ENCODE results near the gene ADPGK. TPM values are rescaled to one million over a fixed set of nuclear protein-coding genes. Genes with fewer than 3 reads are reported as not detected.
A peak's percentile ranks its signal among the peaks of the same experiment; 100 is the strongest.
"Not testable (repeated sequence)": the region's sequence is repeated elsewhere in the genome, so short reads cannot be mapped to it uniquely, and the experiment has no call there.

ADPGK gene
- total and polyA plus RNA-seq, 3 experiments from 2014 or later = 57.8 to 76.1 (median 67.5) TPM

GRCh38 chr15:72737061-72737460 is 46.5 kb downstream of the ADPGK start:
- CTCF ChIA-PET = interaction anchor here (0.9 kb wide), 1 partner anchor 11 kb away, joined by 3 read pairs; no protein-coding TSS in a partner anchor
- DNase-seq = no peak
- peaks cover 18% of the 10 kb centered on the region for H3K4me1 ChIP-seq (ENCODE audit: insufficient read depth, low read length)
- Mint-ChIP-seq H3K4me1 (peaks cover 43 to 52% (median 47%) of the 10 kb centered on the region in 3 donors), H3K36me3 (peaks cover 16 to 74% (median 16%) of the 10 kb centered on the region in 3 donors), H3K27ac (peak overlapping the region in 2 of 8 donors; percentile 55 to 71), H3K27me3 (no peaks in the 10 kb centered on the region), H3K4me3 (no peak overlapping the region), H3K9me3 (peaks cover 0 to 1% (median 0%) of the 10 kb centered on the region in 5 donors)
- H3K4me3 ChIP-seq (ENCODE audit: low read length) = no peak overlapping the region
- H3K27me3 ChIP-seq (ENCODE audit: insufficient read depth, low read length, poor library complexity, severe bottlenecking) = no peaks in the 10 kb centered on the region
- H3K36me3 ChIP-seq (ENCODE audit: insufficient read depth, low read length) = peaks cover 6% of the 10 kb centered on the region
- H3K27ac ChIP-seq (ENCODE audit: low read depth, low read length) = no peak overlapping the region
- POLR2A ChIA-PET = interaction anchor here (0.5 kb wide), 1 partner anchor 18 kb away, joined by 5 read pairs; no protein-coding TSS in a partner anchor
- no peaks in the 10 kb centered on the region for H3K9me3 ChIP-seq (ENCODE audit: low read length)

- Mint-ChIP-seq H3K9me3 (peaks cover 0 to 1% (median 0%) of the 10 kb centered on the region in 5 donors), H3K36me3 (peaks cover 16 to 82% (median 21%) of the 10 kb centered on the region in 3 donors), H3K27ac (no peak overlapping the region), H3K4me3 (no peak overlapping the region), H3K27me3 (no peaks in the 10 kb centered on the region), H3K4me1 (peaks cover 27 to 32% (median 29%) of the 10 kb centered on the region in 3 donors)
- H3K4me1 ChIP-seq (ENCODE audit: insufficient read depth, low read length) = peaks cover 10% of the 10 kb centered on the region
- H3K27me3 ChIP-seq (ENCODE audit: insufficient read depth, low read length, poor library complexity, severe bottlenecking) = no peaks in the 10 kb centered on the region
- ChIA-PET CTCF (interaction anchor here (0.9 to 2.4 kb wide), 2 partner anchors 13 to 60 kb away, joined by 3 to 8 read pairs; no protein-coding TSS in a partner anchor), POLR2A (no interaction called here)
- H3K27ac ChIP-seq (ENCODE audit: low read depth, low read length) = no peak overlapping the region
- H3K9me3 ChIP-seq (ENCODE audit: low read length) = no peaks in the 10 kb centered on the region
- DNase-seq = no peak
- peaks cover 6% of the 10 kb centered on the region for H3K36me3 ChIP-seq (ENCODE audit: insufficient read depth, low read length)
- no peak overlapping the region for H3K4me3 ChIP-seq (ENCODE audit: low read length)
Observed at GRCh38 chr15:72735111-72735510, 48.4 kb downstream of the ADPGK start.

- Mint-ChIP-seq H3K9me3 (peaks cover 0 to 1% (median 0%) of the 10 kb centered on the region in 5 donors), H3K27ac (peak overlapping the region in 6 of 8 donors; percentile 30 to 90 (median 54)), H3K36me3 (peaks cover 16 to 77% (median 21%) of the 10 kb centered on the region in 3 donors), H3K4me3 (no peak overlapping the region), H3K27me3 (no peaks in the 10 kb centered on the region), H3K4me1 (peaks cover 18 to 23% (median 19%) of the 10 kb centered on the region in 3 donors)
- no peak overlapping the region for H3K4me3 ChIP-seq (ENCODE audit: low read length)
- DNase-seq = no peak
- H3K4me1 ChIP-seq (ENCODE audit: insufficient read depth, low read length) = no peaks in the 10 kb centered on the region
- ChIA-PET POLR2A (no interaction called here), CTCF (interaction anchor here (1.0 to 2.4 kb wide), 2 partner anchors 12 to 21 kb away, joined by 3 to 8 read pairs; no protein-coding TSS in a partner anchor)
- H3K9me3 ChIP-seq (ENCODE audit: low read length) = no peaks in the 10 kb centered on the region
- H3K27me3 ChIP-seq (ENCODE audit: insufficient read depth, low read length, poor library complexity, severe bottlenecking) = no peaks in the 10 kb centered on the region
- peaks cover 6% of the 10 kb centered on the region for H3K36me3 ChIP-seq (ENCODE audit: insufficient read depth, low read length)
- H3K27ac ChIP-seq (ENCODE audit: low read depth, low read length) = no peak overlapping the region
Observed at GRCh38 chr15:72733941-72734738, 49.4 kb downstream of the ADPGK start.

GRCh38 chr15:72732516-72732915 is 51.0 kb downstream of the ADPGK start:
- H3K27ac ChIP-seq (ENCODE audit: low read depth, low read length) = no peak overlapping the region
- DNase-seq = no peak
- Mint-ChIP-seq H3K4me1 (peaks cover 11 to 14% (median 13%) of the 10 kb centered on the region in 3 donors), H3K27ac (peak overlapping the region in 3 of 8 donors; percentile 52 to 79 (median 75)), H3K36me3 (peaks cover 8 to 72% (median 22%) of the 10 kb centered on the region in 3 donors), H3K9me3 (no peaks in the 10 kb centered on the region), H3K4me3 (no peak overlapping the region), H3K27me3 (no peaks in the 10 kb centered on the region)
- POLR2A ChIA-PET = no interaction called here
- CTCF ChIA-PET = interaction anchor here (2.0 kb wide), 1 partner anchor 11 kb away, joined by 6 read pairs; no protein-coding TSS in a partner anchor
- no peaks in the 10 kb centered on the region for H3K4me1 ChIP-seq (ENCODE audit: insufficient read depth, low read length)
- no peaks in the 10 kb centered on the region for H3K9me3 ChIP-seq (ENCODE audit: low read length)
- peaks cover 6% of the 10 kb centered on the region for H3K36me3 ChIP-seq (ENCODE audit: insufficient read depth, low read length)
- no peaks in the 10 kb centered on the region for H3K27me3 ChIP-seq (ENCODE audit: insufficient read depth, low read length, poor library complexity, severe bottlenecking)
- no peak overlapping the region for H3K4me3 ChIP-seq (ENCODE audit: low read length)

GRCh38 chr15:72732086-72732485 is 51.5 kb downstream of the ADPGK start:
- Mint-ChIP-seq H3K9me3 (no peaks in the 10 kb centered on the region), H3K4me3 (no peak overlapping the region), H3K36me3 (peaks cover 4 to 72% (median 18%) of the 10 kb centered on the region in 3 donors), H3K27me3 (no peaks in the 10 kb centered on the region), H3K27ac (peak overlapping the region in 1 of 8 donors; percentile 14), H3K4me1 (peaks cover 11 to 14% (median 13%) of the 10 kb centered on the region in 3 donors)
- CTCF ChIA-PET = interaction anchor here (0.8 to 2.0 kb wide), 2 partner anchors 10 to 13 kb away, joined by 3 to 6 read pairs; no protein-coding TSS in a partner anchor
- POLR2A ChIA-PET = no interaction called here
- Histone ChIP-seq H3K27ac (ENCODE audit: low read depth, low read length) (no peak overlapping the region), H3K4me1 (ENCODE audit: insufficient read depth, low read length) (no peaks in the 10 kb centered on the region), H3K27me3 (ENCODE audit: insufficient read depth, low read length, poor library complexity, severe bottlenecking) (no peaks in the 10 kb centered on the region), H3K4me3 (ENCODE audit: low read length) (no peak overlapping the region), H3K9me3 (ENCODE audit: low read length) (no peaks in the 10 kb centered on the region), H3K36me3 (ENCODE audit: insufficient read depth, low read length) (peaks cover 6% of the 10 kb centered on the region)
- DNase-seq = no peak

GRCh38 chr15:72728821-72729220 is 54.7 kb downstream of the ADPGK start:
- Histone ChIP-seq H3K27ac (ENCODE audit: low read depth, low read length) (no peak overlapping the region), H3K36me3 (ENCODE audit: insufficient read depth, low read length) (no peaks in the 10 kb centered on the region), H3K4me3 (ENCODE audit: low read length) (no peak overlapping the region), H3K9me3 (ENCODE audit: low read length) (no peaks in the 10 kb centered on the region), H3K4me1 (ENCODE audit: insufficient read depth, low read length) (no peaks in the 10 kb centered on the region), H3K27me3 (ENCODE audit: insufficient read depth, low read length, poor library complexity, severe bottlenecking) (no peaks in the 10 kb centered on the region)
- DNase-seq = no peak
- H3K27me3 Mint-ChIP-seq = no peaks in the 10 kb centered on the region
- H3K27ac Mint-ChIP-seq = peak overlapping the region in 1 of 8 donors; percentile 9
- peaks cover 0 to 60% (median 15%) of the 10 kb centered on the region in 3 donors for H3K36me3 Mint-ChIP-seq
- H3K4me3 Mint-ChIP-seq = no peak overlapping the region
- H3K9me3 Mint-ChIP-seq = no peaks in the 10 kb centered on the region
- ChIA-PET CTCF (no interaction called here), POLR2A (no interaction called here)
- peaks cover 3 to 6% (median 6%) of the 10 kb centered on the region in 3 donors for H3K4me1 Mint-ChIP-seq

- H3K4me1 ChIP-seq (ENCODE audit: insufficient read depth, low read length); H3K27ac ChIP-seq (ENCODE audit: low read depth, low read length); H3K4me3 ChIP-seq (ENCODE audit: low read length); H3K27me3 Mint-ChIP-seq; H3K9me3 ChIP-seq (ENCODE audit: low read length); H3K36me3 ChIP-seq (ENCODE audit: insufficient read depth, low read length); H3K4me1 Mint-ChIP-seq; DNase-seq; CTCF ChIA-PET; H3K4me3 Mint-ChIP-seq; H3K9me3 Mint-ChIP-seq; H3K27me3 ChIP-seq (ENCODE audit: insufficient read depth, low read length, poor library complexity, severe bottlenecking); POLR2A ChIA-PET: not testable (repeated sequence)
- Mint-ChIP-seq H3K36me3 (peaks cover 0 to 59% (median 12%) of the 10 kb centered on the region in 3 donors), H3K27ac (peak overlapping the region in 1 of 8 donors; percentile 89)
Observed at GRCh38 chr15:72728249-72728648, 55.3 kb downstream of the ADPGK start.

GRCh38 chr15:72727154-72727553 is 56.4 kb downstream of the ADPGK start:
- H3K27me3 ChIP-seq (ENCODE audit: insufficient read depth, low read length, poor library complexity, severe bottlenecking) = no peaks in the 10 kb centered on the region
- POLR2A ChIA-PET = no interaction called here
- Mint-ChIP-seq H3K4me3 (no peak overlapping the region), H3K36me3 (peaks cover 0 to 55% (median 12%) of the 10 kb centered on the region in 3 donors), H3K27me3 (no peaks in the 10 kb centered on the region), H3K9me3 (no peaks in the 10 kb centered on the region), H3K27ac (peak overlapping the region in 4 of 8 donors; percentile 2 to 44 (median 12)), H3K4me1 (peaks cover 0 to 2% (median 0%) of the 10 kb centered on the region in 3 donors)
- CTCF ChIA-PET = interaction anchor here (1.1 kb wide), 1 partner anchor 10 kb away, joined by 3 read pairs; no protein-coding TSS in a partner anchor
- H3K9me3 ChIP-seq (ENCODE audit: low read length) = no peaks in the 10 kb centered on the region
- no peak for DNase-seq
- H3K4me1 ChIP-seq (ENCODE audit: insufficient read depth, low read length) = no peaks in the 10 kb centered on the region
- H3K27ac ChIP-seq (ENCODE audit: low read depth, low read length) = no peak overlapping the region
- H3K4me3 ChIP-seq (ENCODE audit: low read length) = no peak overlapping the region
- H3K36me3 ChIP-seq (ENCODE audit: insufficient read depth, low read length) = no peaks in the 10 kb centered on the region
